HG03135 (cell line): ENCODE measurements around the gene KRTAP4-8.
"Not testable (repeated sequence)": the region's sequence is repeated elsewhere in the genome, so short reads cannot be mapped to it uniquely, and the experiment has no call there.

Source experiments
- ATAC-seq: cut with Tn5 transposase; IDR thresholded peaks from one replicate; pipeline ENCODE4 v1.9.1; 2021; ENCODE audit warnings: mild to moderate bottlenecking, moderate library complexity; ENCODE audit not compliant: unreplicated experiment

KRTAP4-8 gene

GRCh38 chr17:41108728-41109386 is 10.9 kb upstream of the KRTAP4-8 start:
- not testable (repeated sequence) for ATAC-seq

GRCh38 chr17:41107941-41108450 is 10.1 kb upstream of the KRTAP4-8 start:
- ATAC-seq = no peak

- ATAC-seq = not testable (repeated sequence)
Measured at GRCh38 chr17:41105347-41105746, 7.4 kb upstream of the KRTAP4-8 start, which contains the start of gene KRTAP4-9. TSS of gene KRTAP4-9 (plus strand) at chr17:41105389. CDS start at chr17:41105389, 0 bp downstream.

DNA sequence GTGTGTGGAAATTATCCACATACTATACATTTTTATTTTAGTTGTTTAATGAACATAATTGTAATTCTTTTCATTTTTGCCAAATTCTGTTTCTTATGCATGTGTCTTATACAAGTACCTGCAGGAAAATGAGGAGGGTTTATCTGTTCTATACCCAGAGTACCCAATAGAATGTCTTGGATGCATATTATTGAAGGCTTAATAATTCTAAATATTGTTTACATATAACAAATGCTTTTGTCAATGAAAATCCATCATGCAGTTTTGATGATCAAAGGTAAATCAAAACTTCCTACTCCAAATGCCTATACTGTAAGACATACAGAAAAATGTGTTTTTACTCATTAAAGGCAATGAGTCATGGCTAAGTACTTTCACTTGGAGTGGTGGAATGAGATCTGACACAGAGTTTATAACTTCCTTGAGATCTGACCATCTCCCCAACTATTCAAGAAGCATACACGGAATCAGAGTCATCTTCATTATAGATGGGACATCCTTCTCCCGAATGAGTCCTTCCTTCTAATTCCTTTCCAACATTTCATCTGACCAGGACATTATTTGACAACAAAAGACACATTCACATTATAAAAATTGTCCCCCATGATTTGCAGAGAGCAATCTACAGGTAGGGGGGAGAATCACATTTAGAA is 6.6 kb upstream of the KRTAP4-8 start:
- not testable (repeated sequence) for ATAC-seq

DNA sequence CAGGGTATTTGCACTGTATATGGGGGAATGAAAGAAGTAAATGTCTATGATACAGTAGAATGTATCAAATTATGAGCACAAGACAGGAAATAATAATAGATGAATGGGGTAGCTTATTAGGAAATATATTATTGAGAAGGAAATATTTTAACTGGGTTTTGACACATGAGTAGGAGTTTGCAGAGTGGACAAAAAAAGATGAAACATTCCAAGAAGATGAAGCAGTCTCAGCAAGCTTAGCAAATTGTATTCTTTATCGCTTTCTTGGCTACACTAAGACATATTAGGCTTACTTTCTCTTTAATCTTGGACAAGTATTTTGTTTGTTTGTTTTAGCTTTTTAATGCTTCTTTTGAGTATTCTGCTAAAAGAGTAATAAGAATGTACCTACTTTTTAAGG is 6.0 kb upstream of the KRTAP4-8 start:
- ATAC-seq = no peak

GRCh38 chr17:41101586-41102259 is 3.8 kb upstream of the KRTAP4-8 start, which contains the start of gene KRTAP4-16:
TSS of gene KRTAP4-16 (minus strand) at chr17:41102209. CDS start at chr17:41102209, 0 bp downstream.
- ATAC-seq = no peak

DNA sequence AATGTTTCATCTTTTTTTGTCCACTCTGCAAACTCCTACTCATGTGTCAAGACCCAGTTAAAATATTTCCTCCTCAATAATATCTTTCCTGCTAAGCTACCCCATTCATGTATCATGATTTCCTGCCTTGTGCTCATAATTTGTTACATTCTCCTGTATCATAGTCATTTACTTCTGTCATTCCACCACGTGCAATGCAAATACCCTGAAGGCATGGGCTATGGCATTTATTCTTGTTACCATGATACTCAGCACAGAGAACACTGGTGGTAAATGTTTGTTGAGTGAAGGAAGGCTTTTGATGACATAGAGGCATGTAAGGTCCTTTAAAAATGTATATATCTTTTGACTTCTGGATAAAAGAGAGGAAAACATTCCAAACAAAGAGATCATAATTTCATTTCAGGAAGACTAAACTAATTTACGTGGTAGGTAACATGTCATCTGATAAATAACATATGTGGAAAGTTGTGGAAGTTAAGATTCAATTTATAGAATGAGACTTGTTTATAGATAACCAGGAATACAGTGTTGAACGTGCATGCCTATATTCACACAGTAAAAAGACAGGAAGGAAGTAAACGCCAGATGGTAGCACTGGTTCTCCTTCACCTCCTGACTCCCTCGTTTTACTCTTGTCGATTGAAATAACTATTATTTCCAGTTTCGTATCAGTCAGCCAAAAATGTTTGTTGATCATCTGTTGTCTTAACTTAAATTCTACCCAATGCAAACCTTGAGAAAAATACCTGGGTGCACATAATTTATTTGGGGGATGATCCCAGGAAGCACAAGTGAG is 1.9 kb upstream of the KRTAP4-8 start:
- ATAC-seq = not testable (repeated sequence)

- ATAC-seq = no peak
Measured at GRCh38 chr17:41098481-41098880, 539 bp upstream of the KRTAP4-8 start.

DNA sequence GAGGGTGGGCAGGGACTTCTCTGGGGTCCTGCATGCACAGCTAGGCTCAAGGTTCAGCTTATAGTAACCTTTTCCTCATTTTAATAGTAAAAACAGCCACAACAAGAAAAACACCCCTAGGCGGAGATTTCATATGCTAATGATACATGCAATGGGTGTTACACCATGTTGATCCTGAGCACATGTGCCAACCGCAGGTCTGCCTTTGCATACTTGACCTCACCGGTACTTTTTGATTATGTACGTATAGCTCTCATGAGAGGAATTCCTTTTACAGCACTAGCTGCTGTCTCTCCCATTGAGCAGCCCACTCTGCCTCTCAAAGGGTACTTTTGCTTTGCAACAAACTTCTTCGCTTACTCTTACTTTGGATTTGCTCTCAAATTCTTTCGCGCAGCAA is 1.9 kb downstream of the KRTAP4-8 start:
- no peak for ATAC-seq

DNA sequence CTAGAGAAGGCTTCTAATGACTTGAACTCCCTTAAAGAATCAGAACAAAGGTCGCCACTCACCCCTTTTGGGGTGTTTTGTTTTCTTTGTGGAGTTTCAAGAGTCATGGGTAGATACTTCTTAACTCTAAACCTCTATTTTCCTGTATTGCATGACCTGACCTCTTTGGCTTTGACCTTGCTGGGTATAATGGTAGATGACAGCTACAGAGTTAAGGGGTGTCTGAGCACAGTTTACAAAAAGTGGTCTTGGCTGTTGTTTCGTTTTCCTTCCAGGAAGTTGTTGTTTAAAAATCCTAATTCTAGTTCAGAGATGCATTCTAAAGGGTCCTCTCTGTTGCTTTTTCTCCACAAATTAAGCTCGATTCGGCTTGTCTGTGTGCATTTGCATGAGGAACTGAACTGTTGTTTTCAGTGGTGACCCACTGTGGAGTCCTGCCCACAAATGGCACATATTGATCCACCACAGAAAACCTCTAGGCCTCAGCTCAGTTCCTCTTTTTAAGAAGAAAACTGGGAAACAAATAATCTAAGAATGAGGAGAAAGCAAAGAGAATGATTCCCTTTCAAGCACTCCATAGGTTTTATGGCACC is 9.1 kb downstream of the KRTAP4-8 start:
- not testable (repeated sequence) for ATAC-seq

DNA sequence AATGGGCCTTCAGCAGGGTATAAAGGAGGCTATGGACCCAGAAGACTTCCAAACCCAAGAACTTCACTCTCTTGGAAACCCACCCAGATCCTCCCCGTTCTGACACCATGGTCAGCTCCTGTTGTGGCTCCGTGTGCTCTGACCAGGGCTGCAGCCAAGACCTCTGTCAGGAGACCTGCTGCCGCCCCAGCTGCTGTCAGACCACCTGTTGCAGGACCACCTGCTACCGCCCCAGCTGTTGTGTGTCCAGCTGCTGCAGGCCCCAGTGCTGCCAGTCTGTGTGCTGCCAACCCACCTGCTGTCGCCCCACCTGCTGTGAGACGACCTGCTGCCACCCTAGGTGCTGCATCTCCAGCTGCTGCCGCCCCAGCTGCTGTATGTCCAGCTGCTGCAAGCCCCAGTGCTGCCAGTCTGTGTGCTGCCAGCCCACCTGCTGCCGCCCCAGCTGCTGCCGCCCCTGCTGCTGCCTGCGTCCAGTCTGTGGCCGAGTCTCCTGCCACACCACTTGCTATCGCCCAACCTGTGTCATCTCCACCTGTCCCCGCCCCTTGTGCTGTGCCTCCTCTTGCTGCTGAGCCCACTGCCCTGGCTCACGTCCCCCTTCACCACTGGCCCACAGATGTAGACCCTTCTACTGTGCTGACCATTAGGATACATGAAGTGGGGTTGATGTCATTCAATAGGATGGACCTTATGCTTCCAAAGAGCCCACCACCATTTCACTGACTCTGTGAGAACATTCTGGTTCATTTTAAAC is 13.7 kb downstream of the KRTAP4-8 start, which contains the start of gene KRTAP4-7:
TSS of gene KRTAP4-7 (plus strand) at position 51 of the 757 bp plus-strand sequence. CDS start at position 108, 57 bp downstream.
- not testable (repeated sequence) for ATAC-seq

DNA sequence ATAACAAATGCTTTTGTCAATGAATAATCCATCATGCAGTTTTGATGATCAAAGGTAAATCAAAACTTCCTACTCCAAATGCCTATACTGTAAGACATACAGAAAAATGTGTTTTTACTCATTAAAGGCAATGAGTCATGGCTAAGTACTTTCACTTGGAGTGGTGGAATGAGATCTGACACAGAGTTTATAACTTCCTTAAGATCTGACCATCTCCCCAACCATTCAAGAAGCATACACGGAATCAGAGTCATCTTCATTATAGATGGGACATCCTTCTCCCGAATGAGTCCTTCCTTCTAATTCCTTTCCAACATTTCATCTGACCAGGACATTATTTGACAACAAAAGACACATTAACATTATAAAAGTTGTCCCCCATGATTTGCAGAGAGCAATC is 14.5 kb downstream of the KRTAP4-8 start:
- not testable (repeated sequence) for ATAC-seq

GRCh38 chr17:41082626-41083025 is 15.3 kb downstream of the KRTAP4-8 start:
- ATAC-seq = no peak

DNA sequence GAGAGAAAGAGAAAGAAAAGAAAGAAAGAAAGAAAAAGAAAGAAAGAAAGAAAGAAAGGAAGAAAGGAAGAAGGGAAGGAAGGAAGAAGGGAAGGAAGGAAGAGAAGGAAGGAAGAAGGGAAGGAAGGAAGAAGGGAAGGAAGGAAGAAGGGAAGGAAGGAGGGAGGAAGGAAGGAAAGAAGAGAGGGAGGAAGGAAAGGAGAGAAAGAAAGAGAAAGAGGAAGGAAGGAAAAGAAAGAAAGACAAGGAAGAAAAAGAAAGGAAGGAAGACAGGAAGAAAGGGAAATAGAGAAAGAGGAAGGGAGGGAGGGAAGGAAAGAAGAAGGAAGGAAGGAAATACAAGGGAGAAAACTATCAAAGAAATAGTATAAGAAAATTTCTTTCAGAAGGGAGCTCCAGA is 21.2 kb downstream of the KRTAP4-8 start:
- ATAC-seq = no peak

- ATAC-seq = no peak
Measured at GRCh38 chr17:41073676-41074075, 24.3 kb downstream of the KRTAP4-8 start.

DNA sequence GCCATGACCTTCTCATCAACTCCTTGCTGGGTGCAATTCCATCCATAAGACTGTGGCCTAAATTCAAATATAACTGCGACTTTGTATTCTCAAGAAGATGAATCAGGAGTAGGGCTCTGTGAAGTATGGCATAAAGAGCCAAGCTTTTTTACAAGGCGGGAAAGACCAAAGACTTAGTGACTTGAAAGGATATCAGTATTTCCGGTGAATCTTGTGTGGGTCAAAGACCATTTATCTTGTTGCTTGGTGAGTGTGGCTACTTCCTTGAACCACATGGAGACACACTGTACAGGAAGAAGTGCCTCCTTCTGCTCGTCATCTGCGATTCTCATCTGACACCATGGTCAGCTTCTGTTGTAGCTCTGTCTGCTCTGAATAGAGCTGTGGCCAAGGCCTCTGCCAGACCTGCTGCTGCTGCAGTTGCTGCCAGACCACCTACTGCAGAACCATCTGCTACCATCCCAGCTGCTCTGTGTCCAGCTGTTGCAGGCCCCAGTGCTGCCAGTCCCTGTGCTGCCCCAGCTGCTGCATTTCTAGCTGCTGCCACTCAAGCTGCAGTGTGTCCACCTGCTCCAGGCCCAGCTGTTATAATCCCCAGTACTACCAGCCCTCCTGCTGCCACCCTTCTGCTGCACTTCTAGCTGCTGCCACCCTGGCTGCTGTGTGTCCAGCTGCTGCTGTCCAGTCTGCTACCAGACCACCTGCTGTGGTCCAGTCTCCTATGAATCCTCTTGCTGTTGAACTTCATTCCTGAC is 26.2 kb downstream of the KRTAP4-8 start:
- ATAC-seq = no peak

DNA sequence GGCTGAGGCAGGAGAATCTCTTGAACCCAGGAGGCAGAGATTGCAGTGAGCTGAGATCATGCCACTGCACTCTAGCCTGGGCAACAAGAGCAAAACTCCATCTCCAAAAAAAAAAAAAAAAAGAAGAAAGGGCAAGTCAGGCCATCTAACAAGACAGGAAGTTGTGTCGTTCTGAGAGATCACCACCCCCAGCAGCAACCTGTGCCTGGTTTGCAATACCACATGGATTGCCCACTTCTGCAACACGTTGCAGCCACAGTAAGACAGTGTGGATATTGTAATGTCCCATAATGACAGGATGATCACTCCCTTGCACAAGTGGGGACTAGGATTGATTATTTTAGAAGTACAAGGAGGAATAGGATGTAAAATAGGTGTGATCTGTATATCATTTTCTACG is 28.9 kb downstream of the KRTAP4-8 start:
- ATAC-seq = no peak

GRCh38 chr17:41067281-41067680 is 30.7 kb downstream of the KRTAP4-8 start:
- ATAC-seq = no peak
